Left cardiac atrium (tissue), 4 donors: Measurements from ENCODE around the gene AGBL1. TPM values are rescaled to one million over a fixed set of nuclear protein-coding genes. Genes with fewer than 3 reads are reported as not detected.
A peak's percentile ranks its signal among the peaks of the same experiment; 100 is the strongest.

Source experiments
- ATAC-seq, 2 donors: fragments of 200-7000 bp; cut with Tn5 transposase; one replicate each; pipeline ENCODE4 v1.9.1; 2020; ENCODE audit warnings: mild to moderate bottlenecking in 2 of 2, moderate library complexity in 2 of 2
- DNase-seq: peaks from one replicate; pipeline ENCODE4 v3.0.0-alpha.2; 2020
- intact Hi-C, 2 donors: fragments of 100-400 bp; cut with DNase I; formaldehyde crosslinking; loops; one replicate each; pipeline versions ENCODE4 v1.14.1 to v1.15.1; 2022 to 2023
- total RNA-seq, 2 donors: library from RNA; stranded (reverse); fragmentation: NEBNext Ultra II Directional; extraction: Animal tissue kit (Norgen Biotek cat#: 25700); gene quantifications; one replicate each; pipeline ENCODE4 v1.2.1, GENCODE V29; 2021
- donor health status: DM: no; HTN: yes; CAD: no.
- donor health status: DM: no; HTN: yes; CAD: no; lungs with severe emphysema.
- donor health status: DM: yes; HTN: yes; CAD: no.
- donor health status: Dilated cardiomyopathy.

Gene AGBL1
- total RNA-seq, 2 donors from 2014 or later = 0.05 TPM; not detected in 1

DNA sequence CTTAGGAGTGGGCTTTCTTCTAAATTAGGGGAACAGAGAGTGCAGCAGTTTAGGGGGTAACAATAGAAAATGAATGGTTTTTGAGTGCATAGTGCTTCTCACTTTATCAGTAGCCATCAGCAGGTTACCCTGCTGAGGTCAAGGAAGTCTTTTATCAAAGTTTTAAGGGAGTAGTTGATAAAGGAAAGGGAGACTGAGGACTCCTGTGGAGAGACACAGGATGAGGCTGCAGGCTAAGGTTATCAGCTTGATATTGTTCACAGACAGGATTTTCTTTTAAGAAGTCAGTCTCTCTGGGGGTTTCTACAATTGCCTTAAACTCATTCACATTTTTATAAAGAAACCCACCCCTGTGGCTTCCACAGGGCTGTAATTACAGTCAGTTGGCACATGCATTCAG lies 205.0 kb downstream of the AGBL1 start:
- intact Hi-C loops = no loop called here
- no peak for ATAC-seq
- DNase-seq = no peak

DNA sequence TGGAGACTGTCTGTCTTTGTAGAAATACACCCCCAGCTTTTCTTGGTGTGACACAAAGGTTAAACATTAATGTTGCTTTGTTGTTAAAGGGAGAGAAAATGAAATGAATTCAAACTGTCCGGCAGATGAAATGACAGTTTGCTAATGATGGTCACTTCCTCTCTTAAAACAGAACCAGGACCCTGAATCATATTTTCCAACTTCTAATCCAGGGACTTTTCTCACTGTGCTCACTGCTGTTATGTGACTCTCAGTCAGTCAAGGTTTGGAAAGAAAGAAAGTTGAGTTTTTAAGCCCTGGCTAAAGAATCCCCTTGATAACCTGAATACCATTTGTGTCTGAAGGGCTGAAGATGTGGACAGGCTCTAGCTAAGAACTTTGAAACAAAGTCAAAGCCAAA lies 215.8 kb downstream of the AGBL1 start:
- intact Hi-C loops = no loop called here
- DNase-seq = no peak

DNA sequence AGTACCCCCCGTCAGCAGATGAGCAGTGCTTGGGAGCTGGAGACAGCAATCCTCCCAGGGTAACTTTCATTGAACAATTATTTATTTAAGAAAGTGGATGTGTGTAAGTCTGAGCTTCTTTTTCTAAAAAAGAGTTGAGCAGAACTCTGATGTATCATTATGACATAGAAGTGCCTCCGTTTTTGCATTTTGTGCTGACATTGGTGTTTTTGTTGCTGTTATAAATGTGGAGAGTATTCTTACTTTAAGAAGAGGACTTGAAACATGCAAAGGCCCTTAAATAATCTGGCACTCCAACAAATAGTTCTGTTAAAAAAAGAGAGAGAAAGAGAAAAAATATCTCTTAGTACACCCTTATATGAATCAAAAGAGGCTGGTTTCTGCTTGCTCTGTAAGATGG lies 217.1 kb downstream of the AGBL1 start:
- intact Hi-C loops = no loop called here
- no peak for ATAC-seq
- no peak for DNase-seq

More for the DNA sequence above, 215.8 kb downstream of the AGBL1 start:
- no peak for ATAC-seq

DNA sequence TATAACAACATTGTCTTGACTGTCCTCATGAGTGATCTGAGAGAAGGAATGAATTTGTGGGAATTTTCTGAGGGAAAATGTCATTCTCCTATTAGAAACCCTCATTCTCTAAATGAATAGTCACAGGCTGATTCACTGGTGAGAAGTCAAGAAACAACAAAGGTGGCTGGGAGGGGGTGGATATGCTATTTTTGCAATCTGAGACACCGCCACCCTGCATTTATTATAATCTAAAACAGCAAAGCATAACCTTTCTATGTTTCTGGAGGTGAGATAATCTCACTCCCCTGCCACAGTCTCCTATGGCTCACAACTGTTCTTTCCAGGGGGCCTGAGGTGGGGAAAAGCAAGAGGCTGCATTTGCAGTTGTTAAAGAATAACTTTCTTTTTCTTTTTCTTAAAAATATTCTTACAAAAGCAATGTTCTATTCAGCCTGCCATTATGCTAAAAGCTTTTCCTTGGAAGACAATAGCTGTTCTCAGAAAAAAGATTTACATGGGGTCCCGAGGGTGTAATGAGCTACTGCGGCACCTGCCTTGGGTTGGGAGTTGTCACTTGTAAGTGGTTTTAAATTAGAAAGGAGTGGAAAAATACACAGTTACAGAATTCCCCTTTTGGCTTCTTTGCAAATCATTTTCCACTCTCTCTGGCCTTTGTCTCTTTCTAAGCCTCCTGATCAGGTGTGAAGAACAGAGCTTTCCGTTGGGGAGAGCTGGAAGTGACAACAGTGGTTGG lies 220.9 kb downstream of the AGBL1 start:
- intact Hi-C loops = no loop called here
- DNase-seq (no peak), ATAC-seq (no peak)

DNA sequence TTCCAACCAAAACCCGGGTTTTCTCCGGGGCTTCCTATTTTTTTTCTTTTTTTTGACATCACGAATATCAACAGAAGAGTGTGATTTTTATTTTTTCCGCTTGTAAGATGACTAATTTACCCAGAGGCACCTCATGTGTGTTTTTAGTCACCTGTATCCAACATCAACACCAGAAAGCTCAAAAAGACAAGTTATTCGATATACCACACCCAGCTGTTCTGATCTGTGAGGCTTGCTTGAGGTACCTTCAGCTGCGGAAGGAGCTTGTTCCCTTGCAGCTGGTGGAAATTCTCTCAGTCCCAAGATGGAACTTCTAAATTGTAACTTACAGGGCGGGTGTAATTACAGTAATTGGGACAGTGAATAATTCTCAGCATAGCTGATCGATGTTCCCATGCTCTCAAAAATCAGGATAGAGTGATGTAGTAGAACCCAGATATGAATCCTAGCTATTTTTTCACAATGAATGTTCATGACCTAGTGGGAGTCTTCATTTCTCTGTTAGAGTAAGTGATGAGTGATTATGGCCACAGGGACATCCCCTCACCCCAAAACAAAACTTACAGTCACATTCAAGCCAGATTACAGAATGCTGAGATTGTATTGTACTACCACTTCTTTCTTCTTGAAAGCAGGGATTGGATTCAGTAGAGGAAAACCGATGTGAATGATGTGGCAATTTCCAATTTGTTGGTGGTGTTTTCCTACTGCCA lies 232.1 kb downstream of the AGBL1 start:
- intact Hi-C loops = no loop called here
- no peak for ATAC-seq
- no peak for DNase-seq

DNA sequence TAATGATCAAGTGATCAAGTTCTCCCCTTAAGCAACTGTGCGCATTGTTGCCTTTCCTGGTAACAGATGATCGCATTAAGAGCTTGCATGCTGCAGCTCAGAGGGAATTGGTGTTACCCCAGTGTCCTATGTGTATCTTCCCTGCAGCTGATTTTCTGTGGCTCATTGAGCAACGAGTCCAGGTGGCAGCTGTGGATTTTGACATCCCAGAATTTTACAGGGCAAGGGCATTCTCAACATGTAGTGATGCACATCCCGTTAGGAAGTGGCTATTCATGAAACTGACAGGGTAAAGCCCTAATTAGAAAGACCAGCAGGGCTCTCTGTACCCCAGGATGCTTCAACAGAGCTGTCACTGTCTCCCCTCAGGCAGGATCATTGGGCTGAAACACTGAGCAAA lies 232.8 kb downstream of the AGBL1 start:
- DNase-seq (no peak), ATAC-seq (no peak)
- intact Hi-C loops = no loop called here

DNA sequence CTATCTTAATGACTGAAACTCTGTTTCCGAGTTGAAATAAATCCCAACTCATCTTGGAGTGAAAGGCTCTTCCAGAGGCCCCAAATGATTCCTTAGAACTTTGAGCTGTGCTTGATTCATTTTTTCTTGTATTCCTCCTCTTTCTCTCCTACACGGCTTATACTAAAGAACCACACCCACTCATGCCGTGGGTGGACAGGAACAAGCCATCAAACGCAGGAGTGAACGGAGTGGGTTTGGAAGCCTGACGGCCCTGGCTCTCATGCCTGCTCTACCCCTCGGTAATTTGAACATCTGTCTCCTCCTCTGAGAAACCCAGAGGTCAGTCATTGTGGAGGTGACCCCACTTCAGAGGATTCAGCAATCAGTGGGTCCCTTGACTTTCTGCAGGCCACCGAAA lies 236.5 kb downstream of the AGBL1 start:
- DNase-seq = no peak
- intact Hi-C loops = no loop called here
- no peak for ATAC-seq

DNA sequence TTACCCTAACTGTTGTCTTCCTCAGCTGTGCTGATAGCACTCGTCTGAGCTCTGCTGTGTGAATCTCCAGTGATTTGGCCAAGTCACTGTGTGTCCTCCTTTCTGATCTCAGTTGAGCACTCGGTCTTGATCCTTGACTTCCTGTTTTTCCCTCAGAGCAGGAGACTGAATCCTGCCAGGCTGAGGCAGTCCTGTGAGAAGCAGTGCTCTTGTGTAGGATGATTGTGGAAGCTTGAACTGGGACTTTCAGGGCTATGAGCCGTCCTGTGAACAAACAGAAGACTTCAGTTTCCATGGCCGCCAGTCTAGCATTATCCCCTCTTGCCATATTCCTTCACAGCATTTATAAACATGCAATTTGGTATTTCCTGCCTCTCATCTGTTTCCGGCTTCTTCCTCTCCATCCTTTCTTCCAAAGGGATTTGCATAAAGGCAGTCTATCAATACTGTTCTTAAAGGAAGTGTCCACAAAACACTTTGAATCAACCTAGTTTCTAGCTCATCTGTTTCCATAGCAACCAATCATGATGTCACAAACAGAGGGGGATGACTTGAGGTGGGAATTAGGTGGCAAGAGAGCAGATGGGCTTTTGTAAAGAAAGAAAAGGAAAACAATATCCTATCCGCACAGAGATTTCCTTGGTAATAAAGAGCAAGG lies 237.2 kb downstream of the AGBL1 start:
- ATAC-seq = no peak
- intact Hi-C loops = no loop called here

DNA sequence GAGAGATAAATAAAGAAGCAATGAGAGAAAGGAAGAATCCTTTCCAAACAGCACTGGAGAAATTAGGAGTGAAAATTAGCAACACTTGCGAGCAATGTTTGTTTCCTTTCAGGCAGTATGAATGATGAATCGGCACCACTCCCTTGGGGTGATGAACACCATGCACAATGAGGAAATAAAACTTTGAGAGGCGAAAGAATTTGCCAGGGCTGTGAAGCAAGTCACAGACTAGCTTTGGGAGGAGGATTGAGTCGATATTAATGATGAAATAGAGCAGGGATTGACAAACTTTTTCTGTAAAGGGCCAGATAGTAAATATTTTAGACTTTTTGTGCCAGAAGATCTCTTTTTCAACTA lies 237.7 kb downstream of the AGBL1 start:
- DNase-seq (peak; percentile 22), ATAC-seq (peak in 1 of 2 donors; percentile 65)
- intact Hi-C loops = no loop called here

More for the DNA sequence above, 237.2 kb downstream of the AGBL1 start:
- DNase-seq = no peak

DNA sequence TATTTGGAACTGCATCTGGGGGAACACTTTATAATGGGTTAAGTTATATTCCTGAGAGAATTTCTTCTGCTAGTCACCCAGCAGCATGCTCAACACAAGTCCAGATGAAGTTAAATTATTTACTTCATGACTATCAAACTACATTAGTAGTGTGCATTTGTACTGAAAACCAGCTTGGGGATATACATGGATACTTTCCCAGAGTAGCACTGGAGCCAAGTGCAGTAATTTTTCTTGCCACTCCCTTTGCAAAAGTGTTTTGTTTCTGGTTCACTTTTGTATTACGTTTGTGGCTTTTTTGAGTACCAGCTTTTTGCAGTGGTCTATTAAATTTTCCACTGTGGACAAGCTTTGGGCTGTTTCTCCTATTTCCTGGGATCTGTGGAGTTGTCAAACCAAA lies 243.0 kb downstream of the AGBL1 start:
- no peak for DNase-seq
- intact Hi-C loops = no loop called here
- no peak for ATAC-seq

DNA sequence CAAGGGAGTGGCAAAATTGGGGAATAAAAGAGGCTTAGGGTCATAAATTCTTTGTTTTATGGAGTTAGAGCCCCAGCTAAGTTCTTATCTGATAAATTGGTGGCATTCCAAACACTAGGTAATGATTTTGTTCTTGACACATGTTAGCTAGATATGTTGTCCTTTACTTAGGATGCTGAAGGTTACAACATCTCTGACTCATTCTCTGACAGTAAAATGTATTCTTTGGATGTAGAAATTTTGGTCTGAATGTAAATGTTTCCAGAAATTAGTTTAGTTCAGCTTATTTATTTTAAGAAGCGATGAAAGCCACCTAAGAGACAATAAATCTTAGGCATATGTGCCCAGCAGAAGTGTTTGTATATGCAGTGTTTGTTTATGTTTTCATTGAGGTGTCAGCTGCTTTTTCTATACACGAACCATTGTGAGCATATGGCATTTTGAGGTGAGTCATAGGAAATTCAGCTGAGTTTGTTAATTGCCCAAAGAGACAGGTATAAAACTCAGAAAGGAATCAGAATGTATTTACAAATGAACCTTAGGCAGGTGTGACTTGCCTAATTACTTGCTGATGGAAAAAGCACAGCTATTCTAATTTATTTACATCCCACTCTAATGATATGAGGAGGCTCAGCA lies 247.7 kb downstream of the AGBL1 start:
- DNase-seq = no peak
- no peak for ATAC-seq
- intact Hi-C loops = no loop called here

DNA sequence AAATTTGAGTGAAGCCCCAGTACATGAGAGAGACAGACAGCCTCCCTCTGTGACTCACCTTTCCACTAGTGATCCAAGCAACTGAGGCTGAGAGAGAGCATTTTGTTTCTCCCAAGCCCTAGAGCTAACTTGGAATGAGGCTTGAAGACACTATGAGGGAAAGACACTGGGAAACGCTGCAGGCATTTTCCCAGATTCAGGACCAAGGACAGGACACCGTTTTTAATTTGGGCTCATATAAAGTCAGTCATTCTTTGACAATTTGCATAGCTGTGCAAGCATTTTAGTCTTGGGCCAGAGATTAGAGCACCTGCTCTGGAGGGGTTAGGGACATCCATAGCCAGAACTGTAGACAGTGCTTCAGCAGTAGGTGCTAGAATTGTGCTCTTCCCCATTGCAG lies 249.0 kb downstream of the AGBL1 start:
- ATAC-seq (no peak), DNase-seq (no peak)
- intact Hi-C loops = no loop called here

DNA sequence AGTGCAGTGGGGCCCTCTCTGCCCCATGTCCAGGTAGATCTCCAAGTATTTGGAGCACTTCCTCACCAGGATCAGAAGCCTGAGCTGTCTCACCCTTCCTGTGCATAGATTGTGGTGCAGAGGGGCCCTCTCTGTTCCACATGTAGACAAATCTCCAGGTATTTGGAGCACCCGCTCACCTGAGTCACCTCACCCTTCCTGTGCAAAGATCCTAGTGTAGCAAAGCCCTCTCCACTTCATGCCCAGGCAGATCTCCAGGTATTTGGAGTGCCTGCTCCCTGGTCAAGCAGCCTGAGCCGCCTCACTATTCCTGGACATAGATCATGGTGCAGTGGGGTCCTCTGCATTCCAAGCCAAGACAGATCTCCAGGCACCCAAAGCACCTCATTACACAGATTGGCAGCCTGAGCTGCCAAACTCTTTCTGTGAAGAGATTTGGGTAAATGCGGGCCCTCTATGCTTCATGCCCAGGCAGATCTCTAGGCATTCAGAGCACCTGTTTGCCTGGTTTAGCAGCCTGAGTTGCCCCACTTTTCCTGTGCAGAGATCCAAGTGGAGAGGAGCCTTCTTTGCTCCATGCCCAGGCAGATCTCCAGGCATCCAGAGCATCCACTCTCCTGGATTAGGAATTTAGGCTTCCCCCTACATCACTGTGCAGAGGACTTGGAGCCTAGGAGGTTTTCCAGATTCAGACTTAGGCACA lies 249.8 kb downstream of the AGBL1 start:
- ATAC-seq = no peak
- DNase-seq = no peak
- intact Hi-C loops = no loop called here

DNA sequence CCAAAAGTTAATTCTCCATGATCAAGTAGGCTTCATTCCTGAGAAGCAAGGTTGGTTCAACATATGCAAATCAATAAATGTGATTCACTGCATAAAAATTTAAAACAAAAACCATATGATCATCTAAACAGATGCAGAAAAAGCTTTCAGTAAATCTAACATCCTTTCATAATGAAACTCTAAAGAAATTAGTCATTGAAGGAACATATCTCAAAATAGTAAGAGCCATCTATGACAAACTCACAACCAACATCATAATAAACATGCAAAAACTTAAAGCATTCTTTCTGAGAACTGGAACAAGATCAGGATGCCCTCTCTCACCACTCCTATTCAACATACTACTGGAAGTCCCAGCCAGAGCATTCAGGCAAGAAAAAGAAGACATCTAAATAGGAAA lies 254.1 kb downstream of the AGBL1 start:
- DNase-seq = no peak
- intact Hi-C loops = no loop called here
- ATAC-seq = no peak

DNA sequence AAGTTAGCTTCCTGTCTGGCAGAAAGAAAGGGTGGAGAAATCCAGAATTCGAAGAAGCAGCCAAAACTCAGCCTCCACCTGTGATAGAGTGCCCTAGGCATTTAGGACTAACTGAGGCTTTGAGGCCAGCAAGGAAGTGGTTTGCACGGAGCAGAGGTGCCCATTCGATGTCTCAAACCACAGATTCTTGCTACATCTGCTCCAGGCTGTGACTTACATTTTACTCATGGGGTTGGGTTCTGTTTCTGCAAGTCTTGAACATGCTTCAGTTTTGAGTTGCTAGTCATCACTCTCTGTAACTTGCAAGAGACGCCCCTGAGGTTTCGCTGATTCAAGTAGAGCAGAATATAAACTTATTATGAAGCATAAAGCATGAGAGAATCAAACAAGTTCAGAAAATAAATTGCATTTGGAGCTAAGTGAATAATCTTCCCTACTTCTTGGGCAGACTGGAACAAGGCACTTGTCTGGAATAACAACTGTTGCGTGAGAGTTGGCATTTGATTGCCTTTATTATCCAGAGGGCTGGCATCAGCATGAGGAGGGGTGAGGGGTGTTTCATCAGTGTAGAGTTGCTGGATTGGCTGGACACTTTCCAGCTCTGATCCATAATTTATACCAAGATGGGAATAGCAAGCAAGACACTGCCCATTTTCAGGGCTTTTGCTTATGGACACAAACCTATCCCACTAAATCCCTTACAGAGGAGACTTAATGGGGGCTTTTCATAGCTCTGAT lies 256.5 kb downstream of the AGBL1 start:
- no peak for ATAC-seq
- intact Hi-C loops = no loop called here

DNA sequence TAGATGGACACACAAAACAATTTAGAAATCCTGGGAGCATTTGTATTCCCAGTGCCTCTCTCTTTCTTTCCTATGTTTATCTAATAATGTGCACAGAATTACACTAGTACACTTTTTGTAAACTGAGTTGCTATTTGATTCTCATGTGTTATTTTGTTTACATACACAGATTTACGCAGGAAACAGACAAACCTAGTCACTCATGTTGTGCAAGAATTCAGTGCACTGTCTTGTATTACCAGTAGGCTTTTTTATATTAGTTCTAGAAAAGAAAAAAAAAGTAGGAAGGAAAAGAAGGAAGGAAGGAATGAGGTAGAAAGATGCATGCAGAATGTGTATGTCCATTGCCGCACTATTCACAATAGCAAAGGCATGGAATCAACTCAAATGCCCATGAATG lies 257.4 kb downstream of the AGBL1 start:
- ATAC-seq (no peak), DNase-seq (no peak)
- intact Hi-C loops = no loop called here

More for the DNA sequence above, 256.5 kb downstream of the AGBL1 start:
- DNase-seq = no peak

DNA sequence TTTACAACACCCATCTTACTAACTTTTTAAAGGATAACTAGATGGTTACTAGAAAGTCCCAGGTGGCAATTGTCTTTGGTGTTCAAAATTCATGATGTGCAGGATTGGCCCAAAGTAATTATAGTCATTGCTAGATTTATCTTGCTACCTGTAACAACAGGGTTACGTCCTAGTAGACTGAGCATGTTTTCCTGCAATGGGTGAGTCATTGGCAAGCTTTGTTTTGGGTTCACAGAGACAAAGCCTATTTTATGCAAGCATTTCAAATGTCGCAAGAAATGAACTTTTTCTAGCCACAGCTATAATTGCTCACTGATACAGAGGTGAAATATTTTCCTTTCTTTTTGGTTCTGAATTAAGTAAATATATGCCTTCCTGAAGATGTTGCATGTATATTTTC lies 267.6 kb downstream of the AGBL1 start:
- intact Hi-C loops = no loop called here
- no peak for ATAC-seq
- DNase-seq = no peak

DNA sequence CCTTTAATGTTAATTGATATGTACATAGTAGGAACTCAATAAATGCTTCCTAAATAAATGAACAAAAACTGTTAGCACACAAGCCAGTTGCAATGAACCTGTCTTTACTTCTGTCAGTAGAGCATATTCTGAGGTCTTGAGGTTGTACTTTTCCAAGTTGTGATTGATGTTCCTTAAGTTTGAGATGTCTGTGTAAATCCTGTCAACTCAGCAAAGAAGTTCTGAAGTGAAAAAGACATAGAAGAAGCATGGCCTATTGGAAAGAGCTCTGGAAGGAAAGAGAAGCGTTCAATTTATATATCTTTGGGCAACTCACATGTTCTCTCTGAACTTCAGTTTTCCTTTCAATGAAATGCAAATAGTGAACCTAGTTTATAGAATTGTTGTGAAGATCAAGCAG lies 269.9 kb downstream of the AGBL1 start:
- DNase-seq (no peak), ATAC-seq (no peak)
- intact Hi-C loops = no loop called here

DNA sequence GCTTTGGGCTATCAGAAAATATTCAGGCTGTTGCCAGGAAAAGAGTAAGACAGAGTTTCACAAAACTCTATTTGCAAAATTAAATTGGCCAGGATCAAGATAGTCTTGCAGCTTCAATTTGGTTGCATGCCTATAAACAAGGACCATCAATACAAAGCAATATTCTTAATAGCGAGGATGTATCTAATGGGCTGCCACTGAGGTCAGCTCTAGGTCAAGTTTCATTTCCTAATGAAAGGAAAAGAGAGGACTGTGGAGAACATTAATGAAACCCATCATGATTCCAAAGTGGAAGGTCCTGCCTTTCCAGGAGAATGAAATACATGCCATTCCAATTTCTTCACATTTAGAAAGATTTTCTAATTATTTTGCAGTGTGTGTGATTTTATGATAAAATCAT lies 273.5 kb downstream of the AGBL1 start:
- ATAC-seq (no peak), DNase-seq (no peak)
- intact Hi-C loops = no loop called here
